ENCODE measurements around the gene LRG1. TPM values are rescaled to one million over a fixed set of nuclear protein-coding genes. Genes with fewer than 3 reads are reported as not detected.

The LRG1 gene
- total and polyA plus RNA-seq, 2 experiments from 2014 or later: 0.21 to 0.45 TPM

DNA sequence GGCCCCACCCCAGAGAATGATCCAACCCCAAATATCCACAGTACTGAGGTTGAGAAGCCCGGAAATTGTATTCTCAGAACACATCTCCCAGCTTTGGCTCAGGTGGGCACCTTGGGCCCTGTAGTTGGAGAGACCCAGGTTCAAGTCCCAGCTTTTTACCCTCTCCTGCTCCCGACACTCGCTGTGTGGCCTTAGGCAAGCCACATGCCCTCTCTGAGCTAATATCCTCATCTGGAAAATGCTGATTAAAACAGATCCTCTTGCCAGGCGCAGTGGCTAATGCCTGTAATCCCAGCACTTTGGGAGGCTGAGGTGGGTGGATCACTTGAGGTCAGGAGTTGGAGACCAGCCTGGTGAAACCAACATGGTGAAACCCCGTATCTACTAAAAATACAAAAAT is 24.1 kb downstream of the LRG1 start:
- H3K36me3 ChIP-seq (ENCODE audit: insufficient read depth): no peaks in the 10 kb centered on the region
- no peaks in the 10 kb centered on the region for H3K79me2 ChIP-seq (replicated peaks; ENCODE audit: insufficient read depth)
- no peaks in the 10 kb centered on the region for H3F3A ChIP-seq (replicated peaks; ENCODE audit: low read depth)
- H3K9me3 Mint-ChIP-seq: peaks cover 3% of the 10 kb centered on the region; the same call in 2 of the 3 replicates
- no peak overlapping the region for H2AFZ ChIP-seq
- H3K4me1 ChIP-seq (ENCODE audit: insufficient read depth): no peaks in the 10 kb centered on the region
- no peak overlapping the region for H3K4me3 ChIP-seq
- no peaks in the 10 kb centered on the region for H3K9me2 ChIP-seq (ENCODE audit: insufficient read depth)
- no peak for ATAC-seq
- no peak overlapping the region for H3K4me3 Mint-ChIP-seq
- no peak overlapping the region for H3K27ac ChIP-seq (ENCODE audit: low read depth)
- peaks cover 39% of the 10 kb centered on the region; the same call in 1 of the 2 replicates for H3K27me3 ChIP-seq (ENCODE audit: insufficient read depth)
- no peak overlapping the region for H3K27ac Mint-ChIP-seq
- H3K4me2 ChIP-seq: no peak overlapping the region
- H3K27me3 Mint-ChIP-seq (ENCODE audit: insufficient read depth, low read depth, poor library complexity): peaks cover 50% of the 10 kb centered on the region
- H3K4me1 Mint-ChIP-seq: peaks cover 4% of the 10 kb centered on the region
- no peak for DNase-seq (ENCODE audit: low spot score)
- H3K36me3 Mint-ChIP-seq (ENCODE audit: low read depth): peaks cover 2% of the 10 kb centered on the region; the same call in 1 of the 3 replicates
- TF ChIP-seq POLR2AphosphoS5 (IDR thresholded peaks at IDR 0.05; ENCODE audit: low read depth) (no peak), EZH2 (IDR thresholded peaks at IDR 0.05; ENCODE audit: low read depth, unreplicated experiment) (no peak), CREB1 (CRISPR knock-in tag; IDR thresholded peaks at IDR 0.05; ENCODE audit: low read depth) (no peak), EZH2phosphoT487 (IDR thresholded peaks at IDR 0.05; ENCODE audit: unreplicated experiment) (no peak), STAT1 (IDR thresholded peaks at IDR 0.05; ENCODE audit: unreplicated experiment) (no peak), JUNB (IDR thresholded peaks at IDR 0.05; ENCODE audit: unreplicated experiment) (no peak), ZNF114 (CRISPR knock-in tag; IDR thresholded peaks at IDR 0.05) (no peak), CTCF (conservative IDR thresholded peaks at IDR 0.05; ENCODE audit: low read depth in 2 of 2) (no peak), ZNF331 (CRISPR knock-in tag; IDR thresholded peaks at IDR 0.05; ENCODE audit: low read depth) (no peak), NANOG (IDR thresholded peaks at IDR 0.05; ENCODE audit: borderline replicate concordance) (no peak), REST (IDR thresholded peaks at IDR 0.05; ENCODE audit: unreplicated experiment) (no peak)
- TF ChIP-seq, protein P1, sequence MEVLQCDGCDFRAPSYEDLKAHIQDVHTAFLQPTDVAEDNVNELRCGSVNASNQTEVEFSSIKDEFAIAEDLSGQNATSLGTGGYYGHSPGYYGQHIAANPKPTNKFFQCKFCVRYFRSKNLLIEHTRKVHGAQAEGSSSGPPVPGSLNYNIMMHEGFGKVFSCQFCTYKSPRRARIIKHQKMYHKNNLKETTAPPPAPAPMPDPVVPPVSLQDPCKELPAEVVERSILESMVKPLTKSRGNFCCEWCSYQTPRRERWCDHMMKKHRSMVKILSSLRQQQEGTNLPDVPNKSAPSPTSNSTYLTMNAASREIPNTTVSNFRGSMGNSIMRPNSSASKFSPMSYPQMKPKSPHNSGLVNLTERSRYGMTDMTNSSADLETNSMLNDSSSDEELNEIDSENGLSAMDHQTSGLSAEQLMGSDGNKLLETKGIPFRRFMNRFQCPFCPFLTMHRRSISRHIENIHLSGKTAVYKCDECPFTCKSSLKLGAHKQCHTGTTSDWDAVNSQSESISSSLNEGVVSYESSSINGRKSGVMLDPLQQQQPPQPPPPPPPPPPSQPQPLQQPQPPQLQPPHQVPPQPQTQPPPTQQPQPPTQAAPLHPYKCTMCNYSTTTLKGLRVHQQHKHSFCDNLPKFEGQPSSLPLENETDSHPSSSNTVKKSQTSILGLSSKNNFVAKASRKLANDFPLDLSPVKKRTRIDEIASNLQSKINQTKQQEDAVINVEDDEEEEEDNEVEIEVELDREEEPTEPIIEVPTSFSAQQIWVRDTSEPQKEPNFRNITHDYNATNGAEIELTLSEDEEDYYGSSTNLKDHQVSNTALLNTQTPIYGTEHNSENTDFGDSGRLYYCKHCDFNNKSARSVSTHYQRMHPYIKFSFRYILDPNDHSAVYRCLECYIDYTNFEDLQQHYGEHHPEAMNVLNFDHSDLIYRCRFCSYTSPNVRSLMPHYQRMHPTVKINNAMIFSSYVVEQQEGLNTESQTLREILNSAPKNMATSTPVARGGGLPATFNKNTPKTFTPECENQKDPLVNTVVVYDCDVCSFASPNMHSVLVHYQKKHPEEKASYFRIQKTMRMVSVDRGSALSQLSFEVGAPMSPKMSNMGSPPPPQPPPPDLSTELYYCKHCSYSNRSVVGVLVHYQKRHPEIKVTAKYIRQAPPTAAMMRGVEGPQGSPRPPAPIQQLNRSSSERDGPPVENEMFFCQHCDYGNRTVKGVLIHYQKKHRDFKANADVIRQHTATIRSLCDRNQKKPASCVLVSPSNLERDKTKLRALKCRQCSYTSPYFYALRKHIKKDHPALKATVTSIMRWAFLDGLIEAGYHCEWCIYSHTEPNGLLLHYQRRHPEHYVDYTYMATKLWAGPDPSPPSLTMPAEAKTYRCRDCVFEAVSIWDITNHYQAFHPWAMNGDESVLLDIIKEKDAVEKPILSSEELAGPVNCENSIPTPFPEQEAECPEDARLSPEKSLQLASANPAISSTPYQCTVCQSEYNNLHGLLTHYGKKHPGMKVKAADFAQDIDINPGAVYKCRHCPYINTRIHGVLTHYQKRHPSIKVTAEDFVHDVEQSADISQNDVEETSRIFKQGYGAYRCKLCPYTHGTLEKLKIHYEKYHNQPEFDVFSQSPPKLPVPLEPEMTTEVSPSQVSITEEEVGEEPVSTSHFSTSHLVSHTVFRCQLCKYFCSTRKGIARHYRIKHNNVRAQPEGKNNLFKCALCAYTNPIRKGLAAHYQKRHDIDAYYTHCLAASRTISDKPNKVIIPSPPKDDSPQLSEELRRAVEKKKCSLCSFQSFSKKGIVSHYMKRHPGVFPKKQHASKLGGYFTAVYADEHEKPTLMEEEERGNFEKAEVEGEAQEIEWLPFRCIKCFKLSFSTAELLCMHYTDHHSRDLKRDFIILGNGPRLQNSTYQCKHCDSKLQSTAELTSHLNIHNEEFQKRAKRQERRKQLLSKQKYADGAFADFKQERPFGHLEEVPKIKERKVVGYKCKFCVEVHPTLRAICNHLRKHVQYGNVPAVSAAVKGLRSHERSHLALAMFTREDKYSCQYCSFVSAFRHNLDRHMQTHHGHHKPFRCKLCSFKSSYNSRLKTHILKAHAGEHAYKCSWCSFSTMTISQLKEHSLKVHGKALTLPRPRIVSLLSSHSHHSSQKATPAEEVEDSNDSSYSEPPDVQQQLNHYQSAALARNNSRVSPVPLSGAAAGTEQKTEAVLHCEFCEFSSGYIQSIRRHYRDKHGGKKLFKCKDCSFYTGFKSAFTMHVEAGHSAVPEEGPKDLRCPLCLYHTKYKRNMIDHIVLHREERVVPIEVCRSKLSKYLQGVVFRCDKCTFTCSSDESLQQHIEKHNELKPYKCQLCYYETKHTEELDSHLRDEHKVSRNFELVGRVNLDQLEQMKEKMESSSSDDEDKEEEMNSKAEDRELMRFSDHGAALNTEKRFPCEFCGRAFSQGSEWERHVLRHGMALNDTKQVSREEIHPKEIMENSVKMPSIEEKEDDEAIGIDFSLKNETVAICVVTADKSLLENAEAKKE (CRISPR knock-in tag; IDR thresholded peaks at IDR 0.05): no peak
- TF ChIP-seq, protein P2, sequence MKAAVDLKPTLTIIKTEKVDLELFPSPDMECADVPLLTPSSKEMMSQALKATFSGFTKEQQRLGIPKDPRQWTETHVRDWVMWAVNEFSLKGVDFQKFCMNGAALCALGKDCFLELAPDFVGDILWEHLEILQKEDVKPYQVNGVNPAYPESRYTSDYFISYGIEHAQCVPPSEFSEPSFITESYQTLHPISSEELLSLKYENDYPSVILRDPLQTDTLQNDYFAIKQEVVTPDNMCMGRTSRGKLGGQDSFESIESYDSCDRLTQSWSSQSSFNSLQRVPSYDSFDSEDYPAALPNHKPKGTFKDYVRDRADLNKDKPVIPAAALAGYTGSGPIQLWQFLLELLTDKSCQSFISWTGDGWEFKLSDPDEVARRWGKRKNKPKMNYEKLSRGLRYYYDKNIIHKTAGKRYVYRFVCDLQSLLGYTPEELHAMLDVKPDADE (IDR thresholded peaks at IDR 0.05): no peak
- H4K20me1 ChIP-seq (replicated peaks; ENCODE audit: insufficient read depth): no peaks in the 10 kb centered on the region

All from GM23338 (cell line).